Measurements from ENCODE around the gene CDH2.

Gene CDH2

DNA sequence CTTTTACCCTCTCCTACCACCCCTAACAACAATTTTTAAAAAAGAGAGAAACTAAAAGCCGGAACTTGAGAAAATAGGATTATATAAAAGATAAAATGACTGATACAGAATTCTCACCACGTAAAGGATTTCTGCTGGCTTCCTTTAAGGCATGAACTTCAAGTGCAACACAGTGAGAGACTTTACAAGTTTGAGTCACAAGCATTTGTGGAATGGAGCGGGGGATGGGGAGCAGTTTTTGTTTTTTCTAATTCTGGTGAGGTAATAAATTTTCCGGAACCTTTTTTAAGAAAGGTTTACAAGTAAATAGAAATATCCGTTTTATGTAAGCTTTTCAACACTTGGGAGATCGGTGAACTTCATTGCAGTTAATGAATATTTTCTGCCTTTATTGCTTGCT, 1.8 kb upstream of the CDH2 start:
- H3K4me3 ChIP-seq (ENCODE audit: control insufficient read depth, low read depth, low read length), result peak overlapping the region; percentile 91
- no peak for DNase-seq (ENCODE audit: low read depth)
- TF ChIP-seq, protein P1, sequence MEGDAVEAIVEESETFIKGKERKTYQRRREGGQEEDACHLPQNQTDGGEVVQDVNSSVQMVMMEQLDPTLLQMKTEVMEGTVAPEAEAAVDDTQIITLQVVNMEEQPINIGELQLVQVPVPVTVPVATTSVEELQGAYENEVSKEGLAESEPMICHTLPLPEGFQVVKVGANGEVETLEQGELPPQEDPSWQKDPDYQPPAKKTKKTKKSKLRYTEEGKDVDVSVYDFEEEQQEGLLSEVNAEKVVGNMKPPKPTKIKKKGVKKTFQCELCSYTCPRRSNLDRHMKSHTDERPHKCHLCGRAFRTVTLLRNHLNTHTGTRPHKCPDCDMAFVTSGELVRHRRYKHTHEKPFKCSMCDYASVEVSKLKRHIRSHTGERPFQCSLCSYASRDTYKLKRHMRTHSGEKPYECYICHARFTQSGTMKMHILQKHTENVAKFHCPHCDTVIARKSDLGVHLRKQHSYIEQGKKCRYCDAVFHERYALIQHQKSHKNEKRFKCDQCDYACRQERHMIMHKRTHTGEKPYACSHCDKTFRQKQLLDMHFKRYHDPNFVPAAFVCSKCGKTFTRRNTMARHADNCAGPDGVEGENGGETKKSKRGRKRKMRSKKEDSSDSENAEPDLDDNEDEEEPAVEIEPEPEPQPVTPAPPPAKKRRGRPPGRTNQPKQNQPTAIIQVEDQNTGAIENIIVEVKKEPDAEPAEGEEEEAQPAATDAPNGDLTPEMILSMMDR (IDR thresholded peaks at IDR 0.05; ENCODE audit: control insufficient read depth, insufficient read depth, low read depth, low read length, missing control alignments), result no peak

GRCh38 chr18:28177828-28178635, 1.1 kb upstream of the CDH2 start:
- TF ChIP-seq, protein P1 (IDR thresholded peaks at IDR 0.05; ENCODE audit: control insufficient read depth, insufficient read depth, low read depth, low read length, missing control alignments), result no peak
- peak overlapping the region; percentile 91 for H3K4me3 ChIP-seq (ENCODE audit: control insufficient read depth, low read depth, low read length)
- no peak for DNase-seq (ENCODE audit: low read depth)

DNA sequence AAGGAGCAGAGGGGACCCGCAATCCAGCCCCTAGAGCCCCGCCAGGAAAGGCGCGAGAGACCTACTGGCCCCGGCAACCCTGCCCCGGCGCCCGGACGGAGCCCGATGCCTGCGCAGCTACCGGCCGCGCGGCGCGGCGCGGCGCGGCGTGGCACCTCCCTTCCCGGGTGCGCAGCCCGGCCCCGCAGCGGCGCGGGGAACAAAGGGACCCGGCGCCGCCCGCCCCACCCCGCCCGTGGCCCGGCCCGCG, 307 bp downstream of the CDH2 start:
- peak overlapping the region; percentile 91 for H3K4me3 ChIP-seq (ENCODE audit: control insufficient read depth, low read depth, low read length)
- TF ChIP-seq, protein P1 (IDR thresholded peaks at IDR 0.05; ENCODE audit: control insufficient read depth, insufficient read depth, low read depth, low read length, missing control alignments), result no peak
- DNase-seq (ENCODE audit: low read depth), result no peak

DNA sequence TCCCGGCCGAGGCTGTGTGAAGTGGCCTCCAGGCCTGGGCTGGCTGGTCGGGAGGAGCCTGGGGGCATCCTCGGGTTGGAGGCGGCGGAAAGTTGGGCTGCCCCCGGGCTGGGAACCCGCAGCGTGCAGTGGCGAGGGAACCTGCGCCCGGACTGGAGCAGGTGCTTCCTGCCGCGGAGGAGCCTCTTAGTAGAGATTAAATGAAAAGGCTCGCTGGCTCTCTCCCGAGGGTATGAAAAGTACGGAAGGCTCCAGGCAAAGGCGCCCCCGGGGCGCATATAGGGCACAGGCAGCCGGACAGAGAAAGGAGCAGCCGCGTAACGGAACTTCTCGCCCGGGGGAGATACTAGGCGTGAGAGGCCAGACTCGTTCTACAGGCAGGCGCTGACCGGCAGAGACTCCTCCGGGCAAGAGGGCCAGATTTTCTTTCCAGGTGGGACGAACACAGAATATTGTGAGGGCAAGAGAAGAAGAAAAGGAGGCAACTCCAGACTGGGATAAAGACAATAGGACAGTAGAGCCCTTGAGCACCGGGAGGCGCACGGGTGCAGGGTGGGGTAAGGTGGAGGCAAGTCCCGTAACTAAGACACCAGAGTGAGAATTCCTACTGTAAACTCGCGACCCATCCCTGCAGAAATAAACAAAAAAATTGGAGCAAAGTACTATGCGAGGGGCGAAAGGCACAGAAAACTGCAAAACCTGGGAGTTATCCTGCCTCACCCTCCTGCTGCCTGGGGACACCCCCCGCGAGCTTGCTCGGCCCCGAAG, 816 bp downstream of the CDH2 start:
- no peak for DNase-seq (ENCODE audit: low read depth)
- peak overlapping the region; percentile 91 for H3K4me3 ChIP-seq (ENCODE audit: control insufficient read depth, low read depth, low read length)
- TF ChIP-seq, protein P1 (IDR thresholded peaks at IDR 0.05; ENCODE audit: control insufficient read depth, insufficient read depth, low read depth, low read length, missing control alignments), result no peak

GRCh38 chr18:28175150-28175929, 1.6 kb downstream of the CDH2 start:
- H3K4me3 ChIP-seq (ENCODE audit: control insufficient read depth, low read depth, low read length), result peak overlapping the region; percentile 91

More at GRCh38 chr18:28175150-28175929, 1.6 kb downstream of the CDH2 start:
- TF ChIP-seq, protein P1 (IDR thresholded peaks at IDR 0.05; ENCODE audit: control insufficient read depth, insufficient read depth, low read depth, low read length, missing control alignments), result no peak
- DNase-seq (ENCODE audit: low read depth), result no peak
